PC-9 (cell line): Measurements from ENCODE around the gene SAA1. TPM values are rescaled to one million over a fixed set of nuclear protein-coding genes. Genes with fewer than 3 reads are reported as not detected.

ENCODE experiments used
- BruUV-seq: library from RNA; stranded (reverse); fragments of 400-500 nt; replicated peaks from 2 replicates; lab custom pipeline; 2021; lab: Mats Ljungman, UMichigan
- CTCF ChIA-PET: fragments of 300-600 bp; sonication (Branson Sonifier 250); formaldehyde crosslinking; loops from one replicate; lab custom pipeline; 2022; ENCODE audit warnings: antibody characterized with exemption; lab: Charles Lee
- POLR2A ChIA-PET: fragments of 300-600 bp; sonication (Branson Sonifier 250); formaldehyde crosslinking; loops from one replicate; lab custom pipeline; 2022; ENCODE audit warnings: antibody characterized with exemption; ENCODE audit not compliant: unreplicated experiment; lab: Charles Lee
- DNase-seq, 2 experiments: peaks; one replicate each; pipeline versions ENCODE4 v3.0.0 to v3.0.0-alpha.2; 2015 to 2022; ENCODE audit warnings: mixed read lengths in 1 of 2
- H2AFZ ChIP-seq: fragments of 200-600 bp; sonication (generic); 2 replicates; pipeline ENCODE4 v1.8.1; 2017; ENCODE audit warnings: antibody characterized with exemption
- H3F3A ChIP-seq: fragments of 200-600 bp; sonication (generic); 2 replicates; pipeline ENCODE4 v1.8.1; 2017; ENCODE audit warnings: antibody characterized with exemption, mild to moderate bottlenecking, low read depth; ENCODE audit not compliant: insufficient read depth
- H3K27ac ChIP-seq: fragments of 200-600 bp; sonication (generic); 2 replicates; pipeline ENCODE4 v1.6.1; 2016; ENCODE audit warnings: mixed run types
- H3K27me3 ChIP-seq: fragments of 200-600 bp; sonication (generic); 2 replicates; pipeline ENCODE4 v1.6.1; 2016; ENCODE audit warnings: low read depth, mixed run types; ENCODE audit not compliant: insufficient read depth
- H3K36me3 ChIP-seq: fragments of 200-600 bp; sonication (generic); 2 replicates; pipeline ENCODE4 v1.6.1; 2016; ENCODE audit warnings: low read depth, mixed run types
- H3K4me1 ChIP-seq: fragments of 200-600 bp; sonication (generic); replicated peaks from 2 replicates; pipeline ENCODE4 v1.6.1; 2016; ENCODE audit warnings: mixed run types; ENCODE audit not compliant: insufficient read depth
- H3K4me2 ChIP-seq: fragments of 200-600 bp; sonication (generic); 2 replicates; pipeline ENCODE4 v1.6.1; 2017; ENCODE audit warnings: mixed run types
- H3K4me3 ChIP-seq: fragments of 200-600 bp; sonication (generic); 2 replicates; pipeline ENCODE4 v1.6.1; 2016; ENCODE audit warnings: mixed run types
- H3K79me2 ChIP-seq: fragments of 200-600 bp; sonication (generic); 2 replicates; pipeline ENCODE4 v1.6.1; 2017; ENCODE audit warnings: low read depth, mixed run types
- H3K9me2 ChIP-seq: fragments of 200-600 bp; sonication (generic); 2 replicates; pipeline ENCODE4 v1.8.1; 2017; ENCODE audit warnings: mild to moderate bottlenecking; ENCODE audit not compliant: insufficient read depth
- H3K9me3 ChIP-seq: fragments of 200-600 bp; sonication (generic); 2 replicates; pipeline ENCODE4 v1.8.1; 2016; ENCODE audit warnings: low read depth; ENCODE audit not compliant: insufficient read depth
- H4K20me1 ChIP-seq: fragments of 200-600 bp; sonication (generic); 2 replicates; pipeline ENCODE4 v1.8.1; 2017; ENCODE audit not compliant: insufficient read depth
- CTCF ChIP-seq: fragments of 200-600 bp; sonication (generic); conservative IDR thresholded peaks from 2 replicates; pipeline ENCODE4 v1.6.1; 2017; ENCODE audit warnings: mixed run types, antibody characterized with exemption, mild to moderate bottlenecking, moderate library complexity
- EZH2 ChIP-seq: fragments of 200-600 bp; sonication (generic); IDR thresholded peaks from 2 replicates; pipeline ENCODE4 v1.8.0; 2017; ENCODE audit warnings: antibody characterized with exemption, low read depth
- intact Hi-C: fragments of 100-400 bp; cut with micrococcal nuclease; formaldehyde crosslinking; loops from one replicate; pipeline ENCODE4 v1.10.0; 2022; ENCODE audit not compliant: unreplicated experiment
- total RNA-seq: library from RNA; stranded (reverse); gene quantifications from 2 replicates; pipeline ENCODE4 v1.2.3, GENCODE V29; 2021

Gene SAA1
- total RNA-seq, 1 experiment from 2014 or later: not detected

- Histone ChIP-seq H3K4me3 (no peak overlapping the region), H3K4me2 (no peak overlapping the region), H3K9me2 (no peaks in the 10 kb centered on the region), H3K4me1 (no peaks in the 10 kb centered on the region), H4K20me1 (no peaks in the 10 kb centered on the region), H3K36me3 (no peaks in the 10 kb centered on the region), H3K9me3 (no peaks in the 10 kb centered on the region), H2AFZ (no peak overlapping the region), H3K27ac (no peak overlapping the region), H3K27me3 (no peaks in the 10 kb centered on the region), H3K79me2 (no peaks in the 10 kb centered on the region), H3F3A (no peaks in the 10 kb centered on the region)
- CTCF ChIA-PET: no interaction called here
- BruUV-seq: no TSS peak
- TF ChIP-seq EZH2 (no peak), CTCF (no peak)
- intact Hi-C loops: no loop called here
- peak in 1 of 2 experiments; percentile 29 for DNase-seq
- POLR2A ChIA-PET: no interaction called here
Observed at GRCh38 chr11:18223591-18224387, 42.3 kb upstream of the SAA1 start.

GRCh38 chr11:18225913-18226312, 40.2 kb upstream of the SAA1 start:
- Histone ChIP-seq H4K20me1 (no peaks in the 10 kb centered on the region), H3K9me2 (no peaks in the 10 kb centered on the region), H3K4me3 (no peak overlapping the region), H3K27ac (no peak overlapping the region), H3K27me3 (no peaks in the 10 kb centered on the region), H3K79me2 (no peaks in the 10 kb centered on the region), H3K9me3 (no peaks in the 10 kb centered on the region), H3F3A (no peaks in the 10 kb centered on the region), H3K4me1 (no peaks in the 10 kb centered on the region), H2AFZ (no peak overlapping the region), H3K4me2 (no peak overlapping the region), H3K36me3 (no peaks in the 10 kb centered on the region)
- BruUV-seq: no TSS peak
- TF ChIP-seq EZH2 (no peak), CTCF (no peak)
- DNase-seq: no peak
- ChIA-PET CTCF (no interaction called here), POLR2A (no interaction called here)
- intact Hi-C loops: no loop called here

GRCh38 chr11:18229501-18229900, 36.6 kb upstream of the SAA1 start:
- TF ChIP-seq CTCF (no peak), EZH2 (no peak)
- CTCF ChIA-PET: interaction anchor here (0.7 kb wide), 1 partner anchor 25 kb away, joined by 4 read pairs; no protein-coding TSS in a partner anchor
- no peak overlapping the region for H3K27ac ChIP-seq
- POLR2A ChIA-PET: no interaction called here
- intact Hi-C loops: no loop called here
- no peaks in the 10 kb centered on the region for H3F3A ChIP-seq
- H3K4me2 ChIP-seq: no peak overlapping the region
- H3K9me2 ChIP-seq: no peaks in the 10 kb centered on the region
- no peaks in the 10 kb centered on the region for H3K36me3 ChIP-seq
- no peaks in the 10 kb centered on the region for H3K27me3 ChIP-seq
- no peaks in the 10 kb centered on the region for H3K4me1 ChIP-seq
- no peak overlapping the region for H3K4me3 ChIP-seq
- no peaks in the 10 kb centered on the region for H3K79me2 ChIP-seq
- no peaks in the 10 kb centered on the region for H3K9me3 ChIP-seq
- BruUV-seq: no TSS peak
- H4K20me1 ChIP-seq: no peaks in the 10 kb centered on the region
- DNase-seq: no peak
- no peak overlapping the region for H2AFZ ChIP-seq
